Cardiac muscle cell (in vitro differentiated cells and primary cell): Measurements from ENCODE around the gene FIG4. TPM values are rescaled to one million over a fixed set of nuclear protein-coding genes. Genes with fewer than 3 reads are reported as not detected.

Experiments used
- DNase-seq, 2 donors: peaks; one replicate each; pipeline versions ENCODE4 v3.0.0 to v3.0.0-alpha.2; 2010 to 2017; ENCODE audit warnings: low read depth in 1 of 2, low spot score in 1 of 2
- H3K27ac ChIP-seq: fragments of 200-600 bp; sonication (generic); 2 replicates; pipeline ENCODE4 v1.5.1; 2016
- H3K27me3 ChIP-seq: fragments of 200-600 bp; sonication (generic); 2 replicates; pipeline ENCODE4 v1.6.0; 2016; ENCODE audit warnings: control low read depth
- H3K36me3 ChIP-seq: fragments of 200-600 bp; sonication (generic); 2 replicates; pipeline ENCODE4 v1.5.1; 2016; ENCODE audit warnings: control low read depth
- H3K4me1 ChIP-seq: fragments of 200-600 bp; sonication (generic); 2 replicates; pipeline ENCODE4 v1.8.1; 2017; ENCODE audit warnings: low read depth, mild to moderate bottlenecking, mixed run types
- H3K4me3 ChIP-seq: fragments of 200-600 bp; sonication (generic); 2 replicates; pipeline ENCODE4 v1.5.1; 2016; ENCODE audit warnings: mild to moderate bottlenecking
- H3K9me3 ChIP-seq: fragments of 200-600 bp; sonication (generic); 2 replicates; pipeline ENCODE4 v1.5.1; 2017; ENCODE audit warnings: low read depth, mild to moderate bottlenecking, control low read depth
- CTCF ChIP-seq: IDR thresholded peaks from 2 replicates; pipeline ENCODE4 v1.5.1; 2012; ENCODE audit warnings: low read depth, mild to moderate bottlenecking, low read length
- polyA plus RNA-seq: library from polyadenylated mRNA; unstranded; fragments of >200 nt; fragmentation: Nextera tagmentation; extraction: Ambion mirVana; gene quantifications from 2 replicates; pipeline ENCODE4 v1.2.1, GENCODE V29; 2016
- total RNA-seq: library from RNA; depleted of rRNA; stranded (reverse); fragments of >200 nt; gene quantifications from 2 replicates; pipeline ENCODE4 v1.2.3, GENCODE V29; 2016

Gene FIG4
- total and polyA plus RNA-seq, 2 experiments from 2014 or later: 15.8 to 22.0 TPM

GRCh38 chr6:109662192-109662591, 28.9 kb upstream of the FIG4 start:
- Histone ChIP-seq H3K4me1 (no peaks in the 10 kb centered on the region), H3K9me3 (no peaks in the 10 kb centered on the region), H3K36me3 (no peaks in the 10 kb centered on the region), H3K27me3 (no peaks in the 10 kb centered on the region), H3K27ac (no peak overlapping the region), H3K4me3 (no peak overlapping the region)
- no peak for DNase-seq
- TF ChIP-seq CTCF: no peak

GRCh38 chr6:109669811-109670210, 21.3 kb upstream of the FIG4 start:
- Histone ChIP-seq H3K4me3 (no peak overlapping the region), H3K36me3 (no peaks in the 10 kb centered on the region), H3K9me3 (no peaks in the 10 kb centered on the region), H3K27me3 (no peaks in the 10 kb centered on the region), H3K27ac (no peak overlapping the region), H3K4me1 (no peaks in the 10 kb centered on the region)
- DNase-seq: no peak
- TF ChIP-seq CTCF: no peak

- H3K27me3 ChIP-seq: no peaks in the 10 kb centered on the region
- no peak overlapping the region for H3K4me3 ChIP-seq
- TF ChIP-seq CTCF: no peak
- no peak overlapping the region for H3K27ac ChIP-seq
- H3K36me3 ChIP-seq: no peaks in the 10 kb centered on the region
- no peaks in the 10 kb centered on the region for H3K9me3 ChIP-seq
- H3K4me1 ChIP-seq: no peaks in the 10 kb centered on the region
- no peak for DNase-seq
Observed at GRCh38 chr6:109671733-109672132, 19.4 kb upstream of the FIG4 start.

- Histone ChIP-seq H3K36me3 (no peaks in the 10 kb centered on the region), H3K4me1 (no peaks in the 10 kb centered on the region), H3K27me3 (no peaks in the 10 kb centered on the region), H3K4me3 (no peak overlapping the region), H3K9me3 (no peaks in the 10 kb centered on the region), H3K27ac (no peak overlapping the region)
- TF ChIP-seq CTCF: no peak
- DNase-seq: no peak
Observed at GRCh38 chr6:109672175-109672574, 18.9 kb upstream of the FIG4 start.

- no peak for DNase-seq
- Histone ChIP-seq H3K9me3 (no peaks in the 10 kb centered on the region), H3K4me3 (no peak overlapping the region), H3K27me3 (no peaks in the 10 kb centered on the region), H3K36me3 (no peaks in the 10 kb centered on the region), H3K27ac (no peak overlapping the region), H3K4me1 (no peaks in the 10 kb centered on the region)
- no peak for TF ChIP-seq CTCF
Observed at GRCh38 chr6:109672839-109673238, 18.3 kb upstream of the FIG4 start.

GRCh38 chr6:109676724-109677123, 14.4 kb upstream of the FIG4 start:
- Histone ChIP-seq H3K4me3 (no peak overlapping the region), H3K36me3 (no peaks in the 10 kb centered on the region), H3K27me3 (no peaks in the 10 kb centered on the region), H3K27ac (no peak overlapping the region), H3K4me1 (no peaks in the 10 kb centered on the region), H3K9me3 (no peaks in the 10 kb centered on the region)
- DNase-seq: no peak
- no peak for TF ChIP-seq CTCF
